ENCODE measurements around the gene NLRP9.

DNA sequence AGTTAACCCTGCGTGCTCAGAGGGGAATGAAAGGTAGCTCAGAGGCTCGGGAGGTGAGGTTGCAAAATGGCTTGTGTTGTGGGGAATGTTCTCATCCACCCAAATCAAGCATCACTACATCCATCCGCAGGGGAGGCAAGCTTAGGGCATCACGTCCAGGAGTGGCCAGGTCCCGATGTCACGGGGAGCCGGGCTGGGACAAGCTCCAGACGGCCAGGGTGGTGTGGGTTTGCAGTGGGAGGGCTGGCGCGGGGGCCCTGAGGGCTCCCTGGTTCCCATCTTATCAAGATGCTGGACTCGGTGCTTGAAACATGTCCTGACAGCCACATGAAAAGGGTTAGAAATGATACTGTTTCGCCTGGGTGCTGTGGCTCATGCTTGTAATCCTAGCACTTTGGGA is 37.4 kb downstream of the NLRP9 start:
- TF ChIP-seq SP2 (IDR thresholded peaks at IDR 0.05; ENCODE audit: low read length): no peak
- TF ChIP-seq TAF7 (optimal IDR thresholded peaks at IDR 0.05; ENCODE audit: borderline replicate concordance, low read depth, low read length): no peak
- no peak for TF ChIP-seq POLR2AphosphoS5 (IDR thresholded peaks at IDR 0.05; ENCODE audit: low read depth, low read length)
- no peak for TF ChIP-seq EGR1 (IDR thresholded peaks at IDR 0.05; ENCODE audit: borderline replicate concordance, low read depth, low read length)
- TF ChIP-seq, protein P1, sequence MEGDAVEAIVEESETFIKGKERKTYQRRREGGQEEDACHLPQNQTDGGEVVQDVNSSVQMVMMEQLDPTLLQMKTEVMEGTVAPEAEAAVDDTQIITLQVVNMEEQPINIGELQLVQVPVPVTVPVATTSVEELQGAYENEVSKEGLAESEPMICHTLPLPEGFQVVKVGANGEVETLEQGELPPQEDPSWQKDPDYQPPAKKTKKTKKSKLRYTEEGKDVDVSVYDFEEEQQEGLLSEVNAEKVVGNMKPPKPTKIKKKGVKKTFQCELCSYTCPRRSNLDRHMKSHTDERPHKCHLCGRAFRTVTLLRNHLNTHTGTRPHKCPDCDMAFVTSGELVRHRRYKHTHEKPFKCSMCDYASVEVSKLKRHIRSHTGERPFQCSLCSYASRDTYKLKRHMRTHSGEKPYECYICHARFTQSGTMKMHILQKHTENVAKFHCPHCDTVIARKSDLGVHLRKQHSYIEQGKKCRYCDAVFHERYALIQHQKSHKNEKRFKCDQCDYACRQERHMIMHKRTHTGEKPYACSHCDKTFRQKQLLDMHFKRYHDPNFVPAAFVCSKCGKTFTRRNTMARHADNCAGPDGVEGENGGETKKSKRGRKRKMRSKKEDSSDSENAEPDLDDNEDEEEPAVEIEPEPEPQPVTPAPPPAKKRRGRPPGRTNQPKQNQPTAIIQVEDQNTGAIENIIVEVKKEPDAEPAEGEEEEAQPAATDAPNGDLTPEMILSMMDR (IDR thresholded peaks at IDR 0.05; ENCODE audit: control extremely low read depth in 1 of 3, insufficient read depth in 1 of 3, low read depth in 1 of 3, low read length in 3 of 3): no peak
- TF ChIP-seq EZH2 (IDR thresholded peaks at IDR 0.05; ENCODE audit: low read depth, low read length, severe bottlenecking): no peak
- no peak for TF ChIP-seq RXRA (IDR thresholded peaks at IDR 0.05; ENCODE audit: insufficient read depth, low read depth, low read length)
- TF ChIP-seq POLR2A (IDR thresholded peaks at IDR 0.05; ENCODE audit: control extremely low read depth in 1 of 2, low read depth in 2 of 2, low read length in 2 of 2): no peak
- no peak for TF ChIP-seq SIX5 (IDR thresholded peaks at IDR 0.05; ENCODE audit: low read depth, low read length)
- TF ChIP-seq SUZ12 (IDR thresholded peaks at IDR 0.05; ENCODE audit: low read length): no peak
- no peak for TF ChIP-seq CEBPB (IDR thresholded peaks at IDR 0.05; ENCODE audit: low read depth, low read length)
- no peak for TF ChIP-seq CREB1 (IDR thresholded peaks at IDR 0.05)

Data from H1 (cell line).